DOHH2 (cell line): ENCODE results near the gene ZNF521.

Source experiments
- H3F3A ChIP-seq: fragments of 200-600 bp; sonication (generic), shearing (Covaris generic); 2 replicates; pipeline ENCODE4 v1.6.0; 2016; ENCODE audit warnings: antibody characterized with exemption, mild to moderate bottlenecking; ENCODE audit not compliant: control insufficient read depth, insufficient read depth
- H3K27ac ChIP-seq: fragments of 200-600 bp; sonication (generic); 2 replicates; pipeline ENCODE4 v1.5.1; 2014; ENCODE audit warnings: low read depth, mild to moderate bottlenecking, low read length, moderate library complexity
- H3K27me3 ChIP-seq: fragments of 200-600 bp; sonication (generic); 2 replicates; pipeline ENCODE4 v1.6.1; 2014; ENCODE audit warnings: mild to moderate bottlenecking, low read length, mixed read lengths; ENCODE audit not compliant: control insufficient read depth
- H3K36me3 ChIP-seq: fragments of 200-600 bp; sonication (generic); 2 replicates; pipeline ENCODE4 v1.6.1; 2014; ENCODE audit warnings: mild to moderate bottlenecking, low read length, moderate library complexity, mixed read lengths; ENCODE audit not compliant: control insufficient read depth
- H3K4me1 ChIP-seq: fragments of 200-600 bp; sonication (generic); 2 replicates; pipeline ENCODE4 v1.6.1; 2014; ENCODE audit warnings: mild to moderate bottlenecking, low read length, mixed read lengths; ENCODE audit not compliant: control insufficient read depth
- H3K4me2 ChIP-seq: fragments of 200-600 bp; sonication (generic); 2 replicates; pipeline ENCODE4 v1.6.0; 2014; ENCODE audit warnings: mild to moderate bottlenecking, low read length, moderate library complexity
- H3K4me3 ChIP-seq: fragments of 200-600 bp; sonication (generic); 2 replicates; pipeline ENCODE4 v1.5.1; 2014; ENCODE audit warnings: mild to moderate bottlenecking, low read length, mixed read lengths
- H3K79me2 ChIP-seq: fragments of 200-600 bp; sonication (generic); 2 replicates; pipeline ENCODE4 v1.6.1; 2014; ENCODE audit warnings: mild to moderate bottlenecking, low read length, mixed read lengths; ENCODE audit not compliant: control insufficient read depth
- H3K9me2 ChIP-seq: fragments of 200-600 bp; sonication (generic); replicated peaks from 2 replicates; pipeline ENCODE4 v1.6.1; 2014; ENCODE audit warnings: mild to moderate bottlenecking, low read length, mixed read lengths; ENCODE audit not compliant: control insufficient read depth
- H3K9me3 ChIP-seq: fragments of 200-600 bp; sonication (generic); 2 replicates; pipeline ENCODE4 v1.6.1; 2014; ENCODE audit warnings: antibody characterized with exemption, low read length, mixed read lengths; ENCODE audit not compliant: control insufficient read depth, insufficient read depth
- H4K20me1 ChIP-seq: fragments of 200-600 bp; sonication (generic); 2 replicates; pipeline ENCODE4 v1.6.0; 2014; ENCODE audit warnings: low read depth, mild to moderate bottlenecking, antibody characterized with exemption, low read length, moderate library complexity; ENCODE audit not compliant: control insufficient read depth, insufficient read depth
- CTCF ChIP-seq: fragments of 200-600 bp; sonication (generic); IDR thresholded peaks from one replicate; pipeline ENCODE4 v1.5.1; 2014; ENCODE audit warnings: antibody characterized with exemption, mild to moderate bottlenecking, low read depth, low read length; ENCODE audit not compliant: poor library complexity, severe bottlenecking
- EZH2phosphoT487 ChIP-seq: fragments of 200-600 bp; sonication (generic); IDR thresholded peaks from 2 replicates; pipeline ENCODE4 v1.6.1; 2017; ENCODE audit warnings: borderline replicate concordance, mild to moderate bottlenecking, antibody characterized with exemption, low read length, moderate library complexity, mixed read lengths

Gene ZNF521

GRCh38 chr18:25283781-25284180 lies 68.2 kb downstream of the ZNF521 start:
- Histone ChIP-seq H3K4me3 (no peak overlapping the region), H3F3A (no peaks in the 10 kb centered on the region), H3K27ac (no peak overlapping the region), H3K4me2 (no peak overlapping the region), H3K79me2 (no peaks in the 10 kb centered on the region), H3K4me1 (no peaks in the 10 kb centered on the region), H3K9me3 (no peaks in the 10 kb centered on the region), H3K36me3 (no peaks in the 10 kb centered on the region), H3K9me2 (no peaks in the 10 kb centered on the region), H3K27me3 (no peaks in the 10 kb centered on the region), H4K20me1 (no peaks in the 10 kb centered on the region)
- TF ChIP-seq EZH2phosphoT487, result no peak
- TF ChIP-seq CTCF, result no peak

GRCh38 chr18:25282896-25283703 lies 68.9 kb downstream of the ZNF521 start:
- Histone ChIP-seq H3K79me2 (no peaks in the 10 kb centered on the region), H3K9me2 (no peaks in the 10 kb centered on the region), H3K4me2 (no peak overlapping the region), H3K4me1 (no peaks in the 10 kb centered on the region), H3K27me3 (no peaks in the 10 kb centered on the region), H3K27ac (no peak overlapping the region), H3K36me3 (no peaks in the 10 kb centered on the region), H3K9me3 (no peaks in the 10 kb centered on the region), H3K4me3 (no peak overlapping the region), H3F3A (no peaks in the 10 kb centered on the region), H4K20me1 (no peaks in the 10 kb centered on the region)
- TF ChIP-seq EZH2phosphoT487, result no peak
- TF ChIP-seq CTCF, result no peak

- no peaks in the 10 kb centered on the region for H4K20me1 ChIP-seq
- no peaks in the 10 kb centered on the region for H3K9me2 ChIP-seq
- no peaks in the 10 kb centered on the region for H3F3A ChIP-seq
- H3K9me3 ChIP-seq, result no peaks in the 10 kb centered on the region
- no peak for TF ChIP-seq EZH2phosphoT487
- no peak for TF ChIP-seq CTCF
- H3K4me2 ChIP-seq, result no peak overlapping the region
- H3K27ac ChIP-seq, result no peak overlapping the region
- H3K36me3 ChIP-seq, result no peaks in the 10 kb centered on the region
- no peak overlapping the region for H3K4me3 ChIP-seq
- H3K79me2 ChIP-seq, result no peaks in the 10 kb centered on the region
- no peaks in the 10 kb centered on the region for H3K27me3 ChIP-seq
- H3K4me1 ChIP-seq, result no peaks in the 10 kb centered on the region
Observed at GRCh38 chr18:25282282-25282681, 69.7 kb downstream of the ZNF521 start.
